Stimulated activated CD4-positive, alpha-beta T cell treated with anti-CD3 and anti-CD28 coated beads, Interleukin-2, amount 100 ng/mL, for 24 hours (primary cell): ENCODE measurements around the gene STPG4.

Experiments
- DNase-seq, 2 donors: peaks; one replicate each; pipeline ENCODE4 v3.0.0-alpha.2; 2020

STPG4 gene

DNA sequence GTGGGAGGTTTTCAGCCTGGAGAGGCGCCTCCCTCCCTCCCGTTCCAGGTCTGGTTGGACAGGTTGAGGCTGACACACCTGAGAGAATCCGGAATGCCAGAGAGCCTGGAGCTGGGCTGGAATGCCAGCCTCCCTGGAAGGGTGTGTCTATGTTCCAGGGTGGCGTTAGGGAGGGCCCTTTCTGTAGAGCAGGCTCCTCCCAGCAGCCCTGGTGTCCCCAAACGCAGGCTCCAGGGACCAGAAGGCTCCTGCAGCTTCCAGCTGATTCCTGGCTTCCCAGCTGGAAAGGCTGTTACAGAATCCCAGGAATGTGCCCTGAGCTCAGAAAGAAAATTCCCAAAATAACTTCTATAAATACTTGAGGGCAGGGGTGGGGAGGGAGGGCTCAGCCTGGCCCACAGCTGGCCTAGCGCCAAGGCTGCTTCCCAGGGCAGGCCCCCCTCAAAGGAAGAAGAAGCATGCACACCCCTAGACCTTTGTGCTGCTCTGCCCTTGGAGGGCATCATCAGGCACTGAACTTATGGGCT is 85.4 kb downstream of the STPG4 start:
- DNase-seq, result no peak

DNA sequence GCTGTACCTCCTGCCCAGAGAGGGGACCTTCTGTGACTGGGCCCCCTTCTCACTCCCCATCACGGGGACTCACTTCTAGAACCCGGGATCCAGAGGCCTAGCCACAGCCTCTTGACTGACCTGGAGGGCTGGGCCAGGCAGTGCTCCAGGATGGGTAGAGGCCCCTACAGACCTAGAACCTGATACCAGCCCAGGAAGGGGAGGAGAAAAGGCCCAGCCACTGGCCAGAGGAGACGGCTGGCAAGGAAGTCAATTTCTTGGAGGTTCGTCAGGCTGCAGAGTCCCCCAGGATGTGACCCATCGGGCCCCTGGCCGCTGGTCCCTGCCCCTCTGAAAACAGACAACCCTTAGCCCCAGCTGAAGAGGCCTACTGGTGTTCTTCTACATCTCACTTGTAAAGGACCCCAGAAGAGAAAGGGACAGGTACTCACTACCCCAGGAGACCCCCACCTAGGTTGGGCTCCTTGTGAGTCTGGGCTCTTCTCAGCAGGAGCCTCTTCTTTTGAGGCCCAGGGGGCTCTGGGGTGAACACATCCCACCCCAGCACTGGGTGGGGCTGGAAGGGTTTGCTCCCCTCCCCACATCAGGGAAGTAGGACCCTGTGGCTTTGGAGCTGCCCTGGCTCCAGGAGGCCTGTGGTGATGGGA is 86.0 kb downstream of the STPG4 start:
- DNase-seq, result no peak

DNA sequence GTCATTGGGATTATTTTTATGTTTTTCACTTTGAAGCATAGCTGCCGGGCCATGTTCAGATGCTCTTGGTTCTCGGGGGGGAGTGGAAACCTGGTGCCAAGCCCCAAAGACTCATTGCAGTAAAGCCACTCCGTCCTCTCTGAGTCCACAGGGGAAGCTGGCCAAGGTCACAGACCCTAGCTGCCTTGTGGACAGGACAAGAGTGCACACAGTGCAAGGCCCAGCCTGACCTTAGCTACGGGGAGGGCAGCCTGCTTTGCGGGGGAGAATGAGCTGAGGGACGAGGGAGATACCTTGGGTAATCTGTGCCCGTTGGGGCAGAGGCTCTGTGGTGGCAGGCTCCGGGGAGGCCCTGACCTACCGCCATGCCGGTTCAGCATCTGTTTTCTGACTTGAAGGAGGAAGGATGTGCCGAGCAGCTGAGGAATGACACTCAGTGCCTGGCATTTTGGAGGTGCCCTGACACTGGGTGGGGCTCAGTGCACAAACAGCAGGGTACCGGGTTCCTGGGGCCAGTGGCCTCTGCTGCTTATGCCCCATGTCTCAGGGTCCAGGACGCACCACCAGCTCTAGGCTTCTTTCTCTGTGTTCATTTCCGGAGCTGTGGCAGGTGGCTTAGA is 87.2 kb downstream of the STPG4 start:
- DNase-seq, result no peak

DNA sequence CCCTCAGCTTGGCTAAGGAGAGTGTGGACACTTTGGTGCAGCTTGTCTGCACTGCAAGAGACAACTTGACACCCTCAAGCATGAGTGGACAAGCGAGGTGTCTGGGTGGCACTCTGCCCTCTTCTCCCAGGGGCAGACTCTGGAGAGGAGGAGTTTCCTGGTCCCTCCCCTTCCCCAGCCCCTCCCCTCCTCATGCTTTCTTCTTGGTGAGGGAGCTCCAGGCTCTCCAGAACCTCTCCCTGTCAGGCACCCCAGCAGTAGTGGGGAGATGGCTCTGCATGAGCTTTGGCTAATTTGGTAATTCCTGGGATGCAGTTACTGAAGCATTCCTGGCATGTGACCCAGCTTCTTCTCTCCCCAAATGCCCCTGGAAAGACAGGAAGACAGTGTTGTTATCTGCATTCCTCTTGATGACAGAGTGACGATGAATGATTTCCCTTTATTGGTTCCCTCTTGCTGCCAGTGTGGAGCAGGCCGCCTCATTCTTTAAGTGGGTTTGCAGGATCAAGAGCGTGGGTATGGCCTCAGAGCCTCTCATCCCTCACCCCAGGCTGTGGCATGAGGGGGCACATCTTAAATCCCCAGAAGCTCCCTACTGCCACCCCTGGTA is 89.2 kb downstream of the STPG4 start:
- DNase-seq, result no peak

- DNase-seq, result no peak
Measured at GRCh38 chr2:47065343-47065742, 89.8 kb downstream of the STPG4 start.

DNA sequence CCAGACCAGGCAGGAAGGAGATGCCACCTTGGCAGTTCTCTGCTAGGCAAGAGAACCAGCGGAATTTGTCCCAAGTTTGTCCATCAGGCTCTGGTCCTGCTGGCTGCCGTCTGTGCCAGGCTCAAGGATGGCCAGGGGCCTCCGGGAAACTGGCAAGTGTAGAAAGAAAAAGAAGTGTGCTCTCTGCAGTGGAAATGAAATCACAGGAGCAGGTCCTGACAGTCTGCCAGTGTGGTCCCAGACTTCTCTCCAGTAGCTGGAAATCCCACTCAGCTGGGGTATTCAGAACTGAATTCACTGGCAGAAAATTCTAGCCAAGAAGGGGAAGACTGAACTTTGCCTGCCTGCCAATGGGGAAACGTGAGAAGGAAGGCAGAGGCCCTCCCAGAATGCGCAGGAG is 91.0 kb downstream of the STPG4 start:
- no peak for DNase-seq

GRCh38 chr2:47063538-47063930 is 91.6 kb downstream of the STPG4 start:
- DNase-seq, result no peak

GRCh38 chr2:47062681-47063537 is 92.2 kb downstream of the STPG4 start:
- no peak for DNase-seq

DNA sequence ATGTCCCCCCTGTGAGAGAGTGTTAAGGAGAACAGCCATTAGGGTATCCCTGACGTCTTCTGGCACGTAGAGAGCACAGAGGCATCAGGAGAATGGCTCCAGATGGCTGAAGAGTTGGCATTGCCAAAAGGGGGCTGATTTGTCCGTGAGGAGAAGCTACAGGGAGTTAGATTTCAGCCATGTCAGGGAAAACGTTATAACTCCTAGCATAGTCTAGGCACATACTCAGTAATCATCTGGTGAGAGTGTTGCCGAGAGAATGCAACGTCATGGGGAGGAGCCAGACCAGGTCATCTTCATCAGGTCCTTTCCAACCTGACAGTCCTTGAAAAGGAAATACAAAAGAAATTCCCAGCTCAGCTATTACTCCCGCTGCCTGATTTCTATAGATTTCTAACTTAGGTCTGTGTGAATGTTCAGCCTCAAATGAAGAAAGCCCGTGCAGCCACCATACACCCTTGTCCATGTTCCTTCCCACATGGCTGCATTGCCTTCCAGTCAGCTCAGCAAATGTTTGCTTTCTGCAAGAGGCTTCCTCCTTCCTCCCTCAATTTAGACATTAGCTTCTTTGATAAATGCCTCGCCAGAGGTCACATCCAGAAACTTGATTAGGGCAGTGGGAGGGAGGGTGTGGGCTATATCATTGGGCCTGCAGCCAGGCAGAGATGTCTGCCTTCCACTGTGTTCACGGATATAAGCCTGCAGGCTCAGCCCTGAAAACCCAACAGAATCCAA is 93.0 kb downstream of the STPG4 start:
- DNase-seq, result no peak

GRCh38 chr2:47060652-47061170 is 94.4 kb downstream of the STPG4 start:
- DNase-seq, result no peak

- no peak for DNase-seq
Measured at GRCh38 chr2:47058003-47058931, 96.8 kb downstream of the STPG4 start.

GRCh38 chr2:47057687-47058002 is 97.5 kb downstream of the STPG4 start:
- no peak for DNase-seq

DNA sequence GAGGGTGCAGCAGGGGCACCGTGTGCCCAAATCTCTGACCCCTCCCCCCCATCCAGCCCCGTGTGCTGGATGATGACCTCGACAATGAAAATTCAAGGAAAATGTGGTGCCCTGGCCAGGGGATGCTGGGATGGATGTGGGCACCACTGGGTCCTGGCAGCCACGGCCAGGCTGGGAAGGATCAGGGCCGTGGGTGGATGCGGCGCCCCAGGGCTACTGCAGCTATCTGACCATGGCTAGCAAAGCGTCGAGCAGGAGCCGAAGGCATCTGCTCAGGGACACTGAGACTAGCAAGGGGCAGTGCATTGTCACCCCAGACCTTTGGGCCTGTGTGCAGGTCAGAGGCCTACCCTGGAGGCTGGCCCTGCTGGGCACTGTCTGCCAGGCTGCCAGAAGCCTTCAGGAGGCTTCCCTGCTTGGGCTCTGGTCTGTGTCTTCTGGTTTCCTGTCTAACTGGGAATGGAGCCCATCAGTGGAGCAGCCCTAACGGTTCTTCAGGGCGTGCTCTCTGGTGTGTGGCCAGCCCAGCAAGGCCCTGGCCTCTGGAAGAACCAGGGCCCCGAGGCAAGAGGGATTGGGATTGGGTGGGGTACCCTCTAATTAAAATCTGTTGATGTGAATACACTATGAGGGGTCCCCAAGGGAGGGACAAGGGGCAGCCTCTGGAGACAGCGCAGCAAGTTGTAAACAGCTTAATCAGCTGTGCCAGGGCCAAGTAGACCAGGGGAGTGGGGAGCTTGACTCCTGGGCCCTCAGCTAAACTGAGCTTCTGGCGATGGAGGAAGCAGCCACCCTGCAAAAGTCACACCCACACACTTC is 98.0 kb downstream of the STPG4 start:
- no peak for DNase-seq

GRCh38 chr2:47056374-47056773 is 98.7 kb downstream of the STPG4 start:
- no peak for DNase-seq

DNA sequence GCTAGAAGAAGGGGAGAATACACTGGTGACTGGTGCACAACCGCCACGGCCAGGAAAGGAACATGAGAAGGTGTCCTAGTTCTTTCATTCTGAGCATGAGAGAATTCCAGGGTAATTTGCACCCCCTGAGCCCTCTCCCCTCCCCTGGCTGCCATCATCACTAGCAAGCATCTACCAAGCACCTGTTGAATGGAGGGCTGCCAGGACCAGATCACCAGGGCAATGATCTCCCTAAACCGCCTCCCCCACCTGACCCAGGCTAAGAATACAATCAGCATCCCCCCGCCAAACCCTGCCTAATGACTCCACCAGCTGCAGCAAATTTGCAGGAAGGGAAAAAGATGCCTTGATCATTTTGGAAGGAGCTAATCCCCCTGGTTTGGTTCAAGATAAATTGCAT is 100.2 kb downstream of the STPG4 start:
- DNase-seq, result no peak

- DNase-seq, result no peak
Measured at GRCh38 chr2:47054036-47054555, 101.0 kb downstream of the STPG4 start.

DNA sequence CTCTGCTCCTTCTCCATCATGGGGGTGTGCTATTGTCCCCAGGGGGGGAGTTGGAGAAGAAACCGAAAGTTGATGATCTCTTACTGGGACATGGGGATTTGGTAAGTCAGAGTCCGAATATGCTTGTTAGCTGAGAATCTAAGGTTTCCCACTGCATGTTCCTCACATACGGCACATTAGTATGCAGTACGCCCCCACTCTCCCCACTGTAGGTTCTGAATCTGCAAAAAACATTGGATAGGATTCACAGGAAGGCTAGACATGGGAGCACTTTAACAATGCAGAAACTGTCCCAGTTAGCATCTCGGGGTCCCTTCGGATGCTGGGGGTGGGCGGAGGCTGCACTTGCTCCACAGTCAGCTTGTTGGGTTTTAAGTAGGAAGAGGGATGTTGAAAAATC is 102.3 kb downstream of the STPG4 start:
- DNase-seq, result no peak

GRCh38 chr2:47051562-47051961 is 103.5 kb downstream of the STPG4 start:
- DNase-seq, result no peak

DNA sequence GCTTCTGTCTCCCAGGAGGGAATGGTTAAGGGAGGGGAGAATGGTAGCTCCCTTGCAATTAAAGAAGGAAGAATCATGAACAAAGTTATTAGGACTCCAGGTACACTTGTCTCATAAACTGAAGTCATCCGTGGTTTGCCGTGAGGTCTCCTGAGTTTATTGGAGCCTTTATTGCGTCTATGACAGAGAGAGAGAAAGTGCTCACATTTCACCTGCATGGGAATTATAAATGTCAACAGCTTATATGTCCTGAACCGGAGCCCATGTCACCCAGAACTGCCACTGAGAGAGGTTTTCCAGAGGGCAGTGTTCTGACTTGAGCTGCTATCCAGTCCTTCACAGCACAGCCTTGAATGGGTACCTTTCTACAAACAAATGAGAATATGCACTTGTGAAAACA is 104.3 kb downstream of the STPG4 start:
- DNase-seq, result no peak
